Loucy (cell line): Measurements from ENCODE around the gene FTCDNL1.

Experiments used
- CTCF ChIP-seq: fragments of 200-600 bp; sonication (generic); conservative IDR thresholded peaks from 2 replicates; pipeline ENCODE4 v1.5.1; 2014; ENCODE audit warnings: mild to moderate bottlenecking, antibody characterized with exemption, low read length
- EZH2phosphoT487 ChIP-seq: fragments of 200-600 bp; IDR thresholded peaks from 2 replicates; pipeline ENCODE4 v1.6.1; 2018; ENCODE audit warnings: antibody characterized with exemption, mild to moderate bottlenecking, moderate library complexity, borderline replicate concordance

GRCh38 chr2:199851883-199852282 is 891 bp upstream of the FTCDNL1 start:
- no peak for TF ChIP-seq CTCF
- TF ChIP-seq EZH2phosphoT487 = no peak
